Caco-2 (cell line): ENCODE data around the gene RAB12. TPM values are rescaled to one million over a fixed set of nuclear protein-coding genes. Genes with fewer than 3 reads are reported as not detected.

Experiments used
- BruUV-seq: library from RNA; stranded (reverse); fragments of 400-500 nt; replicated peaks from 2 replicates; lab custom pipeline; 2021; lab: Mats Ljungman, UMichigan
- CTCF ChIA-PET: fragments of 300-600 bp; sonication (Branson Sonifier 250); formaldehyde crosslinking; loops from one replicate; lab custom pipeline; 2022; ENCODE audit warnings: antibody characterized with exemption; lab: Charles Lee
- POLR2A ChIA-PET: fragments of 300-600 bp; sonication (Branson Sonifier 250); formaldehyde crosslinking; loops from one replicate; lab custom pipeline; 2022; ENCODE audit warnings: antibody characterized with exemption; lab: Charles Lee
- DNase-seq, 2 experiments: peaks; one replicate each; pipeline versions ENCODE4 v3.0.0 to v3.0.0-alpha.2; 2020 to 2022
- H3K27me3 ChIP-seq: replicated peaks from 2 replicates; pipeline ENCODE4 v1.6.0; 2011; ENCODE audit warnings: low read length; ENCODE audit not compliant: control insufficient read depth, insufficient read depth
- H3K36me3 ChIP-seq: 2 replicates; pipeline ENCODE4 v1.5.1; 2011; ENCODE audit warnings: low read length; ENCODE audit not compliant: control insufficient read depth, insufficient read depth
- H3K4me1 ChIP-seq: fragments of 250-450 bp; sonication (Bioruptor Pico); 2 replicates; pipeline ENCODE4 v1.5.1; 2020; ENCODE audit warnings: mild to moderate bottlenecking
- H3K4me3 ChIP-seq: 2 replicates; pipeline ENCODE4 v1.5.1; 2011; ENCODE audit warnings: low read depth, mild to moderate bottlenecking, control low read depth, low read length
- H3K9me3 ChIP-seq: fragments of 250-450 bp; sonication (Bioruptor Pico); 2 replicates; pipeline ENCODE4 v1.5.1; 2020; ENCODE audit warnings: mild to moderate bottlenecking, moderate library complexity
- H3K27ac Mint-ChIP-seq: one replicate; pipeline ENCODE4 v1.8.0; 2022; ENCODE audit warnings: mixed read lengths; ENCODE audit not compliant: unreplicated experiment
- H3K27me3 Mint-ChIP-seq: one replicate; pipeline ENCODE4 v1.8.0; 2022; ENCODE audit warnings: mixed read lengths; ENCODE audit not compliant: insufficient read depth, unreplicated experiment
- H3K36me3 Mint-ChIP-seq: one replicate; pipeline ENCODE4 v1.8.0; 2022; ENCODE audit warnings: mild to moderate bottlenecking, mixed read lengths; ENCODE audit not compliant: insufficient read depth, unreplicated experiment
- H3K4me1 Mint-ChIP-seq: one replicate; pipeline ENCODE4 v1.8.0; 2022; ENCODE audit warnings: low read depth, mixed read lengths; ENCODE audit not compliant: unreplicated experiment
- H3K4me3 Mint-ChIP-seq: one replicate; pipeline ENCODE4 v1.8.0; 2022; ENCODE audit warnings: mild to moderate bottlenecking, moderate library complexity, mixed read lengths; ENCODE audit not compliant: unreplicated experiment
- H3K9me3 Mint-ChIP-seq: one replicate; pipeline ENCODE4 v1.8.0; 2022; ENCODE audit warnings: mixed read lengths; ENCODE audit not compliant: unreplicated experiment
- intact Hi-C: fragments of 100-400 bp; cut with micrococcal nuclease; formaldehyde crosslinking; loops from one replicate; pipeline ENCODE4 v1.10.0; 2022; ENCODE audit not compliant: unreplicated experiment
- total RNA-seq: library from RNA; stranded (reverse); gene quantifications from 2 replicates; pipeline ENCODE4 v1.2.3, GENCODE V29; 2022
- TF ChIP-seq, protein P1 (sequence below), 2 experiments: fragments of 200-600 bp in 1 of 2; IDR thresholded peaks; 1 replicate in 1 of 2; 2 replicates in 1 of 2; pipeline versions ENCODE4 v1.5.1 to v1.8.0; 2011 to 2022; ENCODE audit warnings: antibody characterized with exemption in 1 of 2, control low read depth in 1 of 2, inconsistent platforms in 1 of 2, low read depth in 1 of 2, low read length in 1 of 2, mild to moderate bottlenecking in 1 of 2, moderate library complexity in 1 of 2; ENCODE audit not compliant: insufficient read depth in 1 of 2, severe bottlenecking in 1 of 2, unreplicated experiment in 1 of 2

RAB12 gene
- total RNA-seq, 1 experiment from 2014 or later: 42.8 TPM

GRCh38 chr18:8616028-8616401, 6.8 kb downstream of the RAB12 start:
- intact Hi-C loops: no loop called here

GRCh38 chr18:8617907-8618306, 8.7 kb downstream of the RAB12 start:
- Histone ChIP-seq H3K4me3 (no peak overlapping the region), H3K4me1 (no peaks in the 10 kb centered on the region), H3K36me3 (no peaks in the 10 kb centered on the region; the same call in 1 of the 2 replicates), H3K27me3 (no peaks in the 10 kb centered on the region), H3K9me3 (no peaks in the 10 kb centered on the region)
- H3K36me3 Mint-ChIP-seq: peaks cover 36% of the 10 kb centered on the region
- ChIA-PET CTCF (no interaction called here), POLR2A (no interaction called here)
- TF ChIP-seq, protein P1, sequence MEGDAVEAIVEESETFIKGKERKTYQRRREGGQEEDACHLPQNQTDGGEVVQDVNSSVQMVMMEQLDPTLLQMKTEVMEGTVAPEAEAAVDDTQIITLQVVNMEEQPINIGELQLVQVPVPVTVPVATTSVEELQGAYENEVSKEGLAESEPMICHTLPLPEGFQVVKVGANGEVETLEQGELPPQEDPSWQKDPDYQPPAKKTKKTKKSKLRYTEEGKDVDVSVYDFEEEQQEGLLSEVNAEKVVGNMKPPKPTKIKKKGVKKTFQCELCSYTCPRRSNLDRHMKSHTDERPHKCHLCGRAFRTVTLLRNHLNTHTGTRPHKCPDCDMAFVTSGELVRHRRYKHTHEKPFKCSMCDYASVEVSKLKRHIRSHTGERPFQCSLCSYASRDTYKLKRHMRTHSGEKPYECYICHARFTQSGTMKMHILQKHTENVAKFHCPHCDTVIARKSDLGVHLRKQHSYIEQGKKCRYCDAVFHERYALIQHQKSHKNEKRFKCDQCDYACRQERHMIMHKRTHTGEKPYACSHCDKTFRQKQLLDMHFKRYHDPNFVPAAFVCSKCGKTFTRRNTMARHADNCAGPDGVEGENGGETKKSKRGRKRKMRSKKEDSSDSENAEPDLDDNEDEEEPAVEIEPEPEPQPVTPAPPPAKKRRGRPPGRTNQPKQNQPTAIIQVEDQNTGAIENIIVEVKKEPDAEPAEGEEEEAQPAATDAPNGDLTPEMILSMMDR (IDR thresholded peaks at IDR 0.05; ENCODE audit: insufficient read depth in 1 of 2, low read depth in 1 of 2, low read length in 1 of 2, severe bottlenecking in 1 of 2, unreplicated experiment in 1 of 2): no peak
- H3K9me3 Mint-ChIP-seq: no peaks in the 10 kb centered on the region
- H3K27ac Mint-ChIP-seq: no peak overlapping the region
- BruUV-seq: no TSS peak
- H3K4me1 Mint-ChIP-seq: no peaks in the 10 kb centered on the region
- intact Hi-C loops: no loop called here
- H3K27me3 Mint-ChIP-seq: no peaks in the 10 kb centered on the region
- H3K4me3 Mint-ChIP-seq: no peak overlapping the region
- no peak for DNase-seq

More at GRCh38 chr18:8616028-8616401, 6.8 kb downstream of the RAB12 start:
- Mint-ChIP-seq H3K27ac (no peak overlapping the region), H3K27me3 (no peaks in the 10 kb centered on the region), H3K4me1 (peaks cover 9% of the 10 kb centered on the region), H3K9me3 (no peaks in the 10 kb centered on the region), H3K36me3 (peaks cover 27% of the 10 kb centered on the region), H3K4me3 (no peak overlapping the region)
- ChIA-PET CTCF (interaction anchor here (0.7 kb wide), 1 partner anchor 538 kb away, joined by 3 read pairs; no protein-coding TSS in a partner anchor), POLR2A (interaction anchor here (0.5 kb wide), 1 partner anchor 1366 kb away, joined by 5 read pairs; no protein-coding TSS in a partner anchor)
- no TSS peak for BruUV-seq
- H3K36me3 ChIP-seq: no peaks in the 10 kb centered on the region; the same call in 1 of the 2 replicates
- no peak overlapping the region for H3K4me3 ChIP-seq
- TF ChIP-seq, protein P1 (IDR thresholded peaks at IDR 0.05; ENCODE audit: insufficient read depth in 1 of 2, low read depth in 1 of 2, low read length in 1 of 2, severe bottlenecking in 1 of 2, unreplicated experiment in 1 of 2): no peak
- no peaks in the 10 kb centered on the region for H3K27me3 ChIP-seq
- H3K9me3 ChIP-seq: no peaks in the 10 kb centered on the region
- H3K4me1 ChIP-seq: peaks cover under 1% of the 10 kb centered on the region; the same call in 1 of the 2 replicates
- DNase-seq: no peak

GRCh38 chr18:8619041-8619440, 9.8 kb downstream of the RAB12 start:
- POLR2A ChIA-PET: no interaction called here
- H3K4me1 Mint-ChIP-seq: no peaks in the 10 kb centered on the region
- no peaks in the 10 kb centered on the region for H3K27me3 Mint-ChIP-seq
- H3K9me3 Mint-ChIP-seq: no peaks in the 10 kb centered on the region
- Histone ChIP-seq H3K4me1 (no peaks in the 10 kb centered on the region), H3K36me3 (no peaks in the 10 kb centered on the region; the same call in 1 of the 2 replicates), H3K4me3 (no peak overlapping the region), H3K27me3 (no peaks in the 10 kb centered on the region), H3K9me3 (no peaks in the 10 kb centered on the region)
- no TSS peak for BruUV-seq
- H3K27ac Mint-ChIP-seq: no peak overlapping the region
- CTCF ChIA-PET: no interaction called here
- H3K36me3 Mint-ChIP-seq: peaks cover 41% of the 10 kb centered on the region
- no peak for DNase-seq
- TF ChIP-seq, protein P1 (IDR thresholded peaks at IDR 0.05; ENCODE audit: insufficient read depth in 1 of 2, low read depth in 1 of 2, low read length in 1 of 2, severe bottlenecking in 1 of 2, unreplicated experiment in 1 of 2): no peak
- H3K4me3 Mint-ChIP-seq: no peak overlapping the region
- intact Hi-C loops: no loop called here
